Subcutaneous adipose tissue (tissue), 4 donors: ENCODE data around the gene ENO4. TPM values are rescaled to one million over a fixed set of nuclear protein-coding genes. Genes with fewer than 3 reads are reported as not detected.

Experiments
- total RNA-seq, 4 donors: library from RNA; depleted of rRNA; stranded (reverse); fragments of >200 nt; gene quantifications; one replicate each; pipeline ENCODE4 v1.1.0, GENCODE V29; 2016
- TF ChIP-seq, protein P1 (sequence below): fragments of 450-650 bp; IDR thresholded peaks from one replicate; pipeline ENCODE4 v1.5.1; 2016; ENCODE audit warnings: low read depth, mild to moderate bottlenecking, control low read depth, antibody characterized with exemption, moderate library complexity

Gene ENO4
- total RNA-seq, 4 donors from 2014 or later = 0.38 TPM; not detected in 3

DNA sequence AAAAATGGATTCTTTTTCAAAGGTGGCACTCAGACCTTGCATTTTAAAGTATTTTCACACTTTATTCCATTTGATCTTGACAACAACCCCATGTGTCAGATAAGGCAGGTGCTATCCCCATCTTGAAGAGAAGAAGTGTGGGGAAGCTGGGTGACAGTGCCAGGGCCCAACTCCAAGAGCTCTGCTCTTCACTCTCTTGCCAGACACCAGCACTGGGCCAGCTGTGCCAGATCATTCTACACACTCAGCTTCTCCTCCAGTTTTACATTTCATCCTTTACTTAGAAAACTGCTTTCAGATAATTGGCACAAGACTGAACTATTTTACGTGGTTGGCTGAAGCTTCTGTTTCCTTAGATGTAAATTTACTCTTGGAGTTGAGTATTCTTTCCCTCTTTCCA, 64.4 kb downstream of the ENO4 start:
- TF ChIP-seq, protein P1, sequence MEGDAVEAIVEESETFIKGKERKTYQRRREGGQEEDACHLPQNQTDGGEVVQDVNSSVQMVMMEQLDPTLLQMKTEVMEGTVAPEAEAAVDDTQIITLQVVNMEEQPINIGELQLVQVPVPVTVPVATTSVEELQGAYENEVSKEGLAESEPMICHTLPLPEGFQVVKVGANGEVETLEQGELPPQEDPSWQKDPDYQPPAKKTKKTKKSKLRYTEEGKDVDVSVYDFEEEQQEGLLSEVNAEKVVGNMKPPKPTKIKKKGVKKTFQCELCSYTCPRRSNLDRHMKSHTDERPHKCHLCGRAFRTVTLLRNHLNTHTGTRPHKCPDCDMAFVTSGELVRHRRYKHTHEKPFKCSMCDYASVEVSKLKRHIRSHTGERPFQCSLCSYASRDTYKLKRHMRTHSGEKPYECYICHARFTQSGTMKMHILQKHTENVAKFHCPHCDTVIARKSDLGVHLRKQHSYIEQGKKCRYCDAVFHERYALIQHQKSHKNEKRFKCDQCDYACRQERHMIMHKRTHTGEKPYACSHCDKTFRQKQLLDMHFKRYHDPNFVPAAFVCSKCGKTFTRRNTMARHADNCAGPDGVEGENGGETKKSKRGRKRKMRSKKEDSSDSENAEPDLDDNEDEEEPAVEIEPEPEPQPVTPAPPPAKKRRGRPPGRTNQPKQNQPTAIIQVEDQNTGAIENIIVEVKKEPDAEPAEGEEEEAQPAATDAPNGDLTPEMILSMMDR = no peak

DNA sequence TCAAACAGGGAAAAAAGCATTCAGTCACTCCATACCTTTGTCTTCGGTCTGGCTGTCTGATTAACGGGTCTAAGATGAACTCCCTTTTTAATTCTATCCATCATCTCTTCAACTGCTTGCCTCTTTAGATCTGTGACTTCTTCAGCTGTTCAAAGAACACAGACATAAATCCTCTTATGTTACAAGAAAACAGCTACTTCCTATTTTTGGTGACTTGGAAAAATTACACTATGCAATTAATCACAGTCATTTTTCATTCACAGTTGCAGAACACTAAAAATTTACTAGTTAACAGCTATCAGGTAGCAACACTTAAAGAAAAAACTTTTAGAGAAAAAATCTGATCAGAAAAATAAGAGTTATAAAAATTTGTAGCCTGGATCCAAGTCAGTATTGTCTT, 66.0 kb downstream of the ENO4 start:
- TF ChIP-seq, protein P1 = no peak

DNA sequence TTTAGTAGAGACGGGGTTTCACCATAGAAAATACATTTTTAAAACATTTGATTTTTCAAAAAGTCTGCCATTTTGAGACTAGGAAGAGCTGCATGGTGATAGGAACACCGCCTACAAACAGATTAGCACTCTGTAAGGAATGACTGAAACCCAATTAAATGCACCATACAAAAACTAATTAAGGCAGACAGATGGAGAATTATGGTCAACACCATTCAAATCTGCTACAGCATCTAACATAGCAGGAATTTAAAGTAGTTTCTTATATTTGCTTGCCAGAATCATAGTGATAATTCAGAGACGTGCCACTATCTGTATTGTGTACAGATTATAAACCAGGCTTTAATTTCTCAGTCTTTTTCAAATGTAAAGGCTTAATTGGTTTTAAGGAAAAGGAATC, 68.2 kb downstream of the ENO4 start:
- TF ChIP-seq, protein P1 = no peak

DNA sequence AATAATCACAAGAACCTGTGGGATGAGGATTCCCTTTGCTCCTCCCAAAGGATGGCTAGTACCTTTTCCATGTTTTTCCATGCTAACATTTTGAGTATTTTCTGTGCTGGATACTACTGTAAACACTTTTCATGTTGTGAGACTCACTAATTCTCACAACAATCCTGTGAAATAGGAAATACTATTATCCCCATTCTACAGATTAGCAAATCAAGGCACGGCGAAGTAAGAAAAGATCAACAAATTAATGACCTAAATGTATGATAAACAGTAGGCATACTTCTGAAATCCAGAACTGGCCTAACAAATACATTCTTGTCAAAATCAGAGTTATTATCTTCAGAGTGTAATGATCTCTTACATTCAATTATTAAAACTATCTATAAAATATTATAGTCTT, 69.3 kb downstream of the ENO4 start:
- TF ChIP-seq, protein P1 = no peak

DNA sequence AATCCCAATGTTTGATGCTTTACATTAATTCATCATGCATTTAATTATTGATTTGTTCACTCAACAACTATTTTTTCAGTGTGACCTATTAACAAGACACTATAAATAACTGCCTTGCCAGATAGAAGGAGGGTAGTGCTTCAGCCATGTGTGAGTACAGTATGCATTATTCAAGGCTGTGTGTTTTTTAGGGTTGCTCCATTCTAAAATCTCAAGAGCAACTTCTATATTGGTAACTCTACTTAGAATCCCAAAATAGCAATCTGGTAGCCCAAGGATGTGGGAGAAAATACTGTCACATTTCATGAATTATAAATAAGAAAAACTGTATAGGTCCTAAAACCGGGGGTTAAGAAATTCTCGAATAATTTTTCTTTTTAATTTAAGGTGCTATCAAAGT, 69.9 kb downstream of the ENO4 start:
- TF ChIP-seq, protein P1 = no peak

DNA sequence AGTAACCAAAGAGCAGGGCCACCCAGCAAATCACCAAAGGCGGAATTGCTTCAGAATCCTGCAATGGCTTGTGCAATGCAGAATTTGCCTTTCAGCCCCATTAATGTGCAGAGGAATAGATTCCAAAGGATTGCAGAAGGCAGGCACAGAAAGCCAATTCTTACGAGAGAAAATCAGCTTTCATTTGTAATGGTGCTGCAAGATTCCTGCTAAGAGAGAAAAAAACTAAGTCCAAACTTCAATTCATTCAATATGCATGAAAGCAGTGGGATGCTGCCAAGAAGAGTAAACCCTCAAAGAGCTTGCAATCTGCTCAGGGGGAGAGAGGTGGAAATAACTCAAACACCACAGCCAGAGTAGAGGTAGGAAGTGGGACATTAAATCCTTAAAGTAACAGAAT, 70.4 kb downstream of the ENO4 start:
- TF ChIP-seq, protein P1 = no peak

DNA sequence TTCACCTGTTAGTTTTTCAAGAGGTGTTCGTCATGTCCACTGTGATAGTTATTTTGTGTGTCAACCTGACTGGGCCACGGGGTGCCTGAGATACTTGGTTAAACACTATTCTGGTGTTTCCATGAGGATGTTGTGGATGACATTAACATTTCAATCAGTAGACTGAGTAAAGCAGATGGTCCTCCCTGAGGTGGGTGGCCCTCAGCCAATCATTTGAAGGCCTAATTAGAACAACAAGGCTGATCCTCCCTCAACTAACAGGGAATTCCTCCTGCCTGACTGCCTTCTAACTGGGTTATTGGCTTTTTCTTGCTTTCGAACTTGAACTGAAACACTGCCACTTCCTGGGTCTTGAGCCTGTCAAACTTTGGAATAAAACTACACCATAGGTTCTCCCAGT, 75.8 kb downstream of the ENO4 start:
- TF ChIP-seq, protein P1 = no peak

DNA sequence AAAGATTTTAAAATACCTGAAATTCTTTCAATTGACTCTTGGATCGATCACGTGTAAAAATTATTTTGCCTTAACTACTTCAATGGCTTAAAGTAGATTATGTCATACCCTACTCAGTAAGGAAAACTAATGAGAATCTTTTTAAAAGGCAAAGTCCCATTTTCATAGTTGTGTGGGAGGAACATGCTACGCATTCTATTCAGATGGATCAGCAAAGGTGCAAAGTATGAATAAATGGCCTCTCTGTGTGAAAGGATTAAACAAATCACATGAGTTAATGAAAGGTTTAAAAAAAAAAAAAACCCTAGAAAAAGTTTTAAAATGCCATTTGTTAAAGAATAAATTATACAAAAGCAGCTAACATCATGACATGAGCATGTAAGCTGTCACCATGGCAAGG, 77.1 kb downstream of the ENO4 start:
- TF ChIP-seq, protein P1 = no peak
